Measurements from ENCODE around the gene APBA2. TPM values are rescaled to one million over a fixed set of nuclear protein-coding genes. Genes with fewer than 3 reads are reported as not detected.

Gene APBA2
- total RNA-seq, 4 donors from 2014 or later, result 5.4 to 15.3 (median 10.4) TPM

- intact Hi-C loops (cut with DNase I), result no loop called here
- Histone ChIP-seq H3K4me1 (no peaks in the 10 kb centered on the region), H3K27me3 (no peaks in the 10 kb centered on the region), H3K27ac (replicated peaks in 1 of 4) (no peak overlapping the region), H3K36me3 (no peaks in the 10 kb centered on the region), H3K4me3 (no peak overlapping the region), H3K9me3 (no peaks in the 10 kb centered on the region)
- no peak for DNase-seq (ENCODE audit: extremely low spot score)
- WGBS, result 88% methylated on average over 4 of the region's 5 CpGs
- TF ChIP-seq POLR2A (IDR thresholded peaks at IDR 0.05; ENCODE audit: low read depth) (no peak), POLR2AphosphoS5 (IDR thresholded peaks at IDR 0.05) (no peak), CTCF (IDR thresholded peaks at IDR 0.05) (no peak), EP300 (IDR thresholded peaks at IDR 0.05) (no peak)
Observed at GRCh38 chr15:29063646-29064045, 177.9 kb downstream of the APBA2 start.

GRCh38 chr15:29064290-29064689 lies 178.5 kb downstream of the APBA2 start:
- H3K36me3 ChIP-seq, result no peaks in the 10 kb centered on the region
- intact Hi-C loops (cut with DNase I), result no loop called here
- H3K9me3 ChIP-seq, result peaks cover 0 to 2% (median 0%) of the 10 kb centered on the region in 4 donors
- DNase-seq (ENCODE audit: extremely low spot score), result no peak
- WGBS, result 84% methylated on average over 8 of the region's 8 CpGs
- no peak overlapping the region for H3K4me3 ChIP-seq
- H3K4me1 ChIP-seq, result no peaks in the 10 kb centered on the region
- H3K27me3 ChIP-seq, result no peaks in the 10 kb centered on the region
- TF ChIP-seq CTCF (IDR thresholded peaks at IDR 0.05), result no peak
- no peak for TF ChIP-seq EP300 (IDR thresholded peaks at IDR 0.05)
- TF ChIP-seq POLR2A (IDR thresholded peaks at IDR 0.05; ENCODE audit: low read depth), result no peak
- H3K27ac ChIP-seq (replicated peaks in 1 of 4), result no peak overlapping the region

- no peak overlapping the region for H3K4me3 ChIP-seq
- H3K27ac ChIP-seq (replicated peaks in 1 of 4), result no peak overlapping the region
- no peak for TF ChIP-seq POLR2A (IDR thresholded peaks at IDR 0.05; ENCODE audit: low read depth)
- no peak for TF ChIP-seq CTCF (IDR thresholded peaks at IDR 0.05)
- no peak for TF ChIP-seq EP300 (IDR thresholded peaks at IDR 0.05)
- TF ChIP-seq POLR2AphosphoS5 (IDR thresholded peaks at IDR 0.05), result no peak
- no peaks in the 10 kb centered on the region for H3K4me1 ChIP-seq
- no peaks in the 10 kb centered on the region for H3K27me3 ChIP-seq
- peaks cover 0 to 6% (median 0%) of the 10 kb centered on the region in 4 donors for H3K9me3 ChIP-seq
- no peaks in the 10 kb centered on the region for H3K36me3 ChIP-seq
- DNase-seq (ENCODE audit: extremely low spot score), result no peak
- intact Hi-C loops (cut with DNase I), result no loop called here
- 92% methylated on average over 7 of the region's 8 CpGs for WGBS
Observed at GRCh38 chr15:29064731-29065130, 179.0 kb downstream of the APBA2 start.

- intact Hi-C loops (cut with DNase I), result no loop called here
Observed at GRCh38 chr15:29065571-29065970, 179.8 kb downstream of the APBA2 start.

More at GRCh38 chr15:29065571-29065970, 179.8 kb downstream of the APBA2 start:
- no peak for DNase-seq (ENCODE audit: extremely low spot score)
- H3K27me3 ChIP-seq, result no peaks in the 10 kb centered on the region
- peaks cover 0 to 7% (median 0%) of the 10 kb centered on the region in 4 donors for H3K9me3 ChIP-seq
- H3K27ac ChIP-seq (replicated peaks in 1 of 4), result no peak overlapping the region
- TF ChIP-seq POLR2A (IDR thresholded peaks at IDR 0.05; ENCODE audit: low read depth), result no peak
- TF ChIP-seq POLR2AphosphoS5 (IDR thresholded peaks at IDR 0.05), result no peak
- TF ChIP-seq EP300 (IDR thresholded peaks at IDR 0.05), result no peak
- TF ChIP-seq CTCF (IDR thresholded peaks at IDR 0.05), result no peak
- no peaks in the 10 kb centered on the region for H3K4me1 ChIP-seq
- H3K4me3 ChIP-seq, result no peak overlapping the region
- no peaks in the 10 kb centered on the region for H3K36me3 ChIP-seq
- WGBS, result 22% methylated on average over 1 of the region's 5 CpGs
